ENCODE measurements around the gene NCSTN.
"Not testable (repeated sequence)": the region's sequence is repeated elsewhere in the genome, so short reads cannot be mapped to it uniquely, and the experiment has no call there.

The NCSTN gene

DNA sequence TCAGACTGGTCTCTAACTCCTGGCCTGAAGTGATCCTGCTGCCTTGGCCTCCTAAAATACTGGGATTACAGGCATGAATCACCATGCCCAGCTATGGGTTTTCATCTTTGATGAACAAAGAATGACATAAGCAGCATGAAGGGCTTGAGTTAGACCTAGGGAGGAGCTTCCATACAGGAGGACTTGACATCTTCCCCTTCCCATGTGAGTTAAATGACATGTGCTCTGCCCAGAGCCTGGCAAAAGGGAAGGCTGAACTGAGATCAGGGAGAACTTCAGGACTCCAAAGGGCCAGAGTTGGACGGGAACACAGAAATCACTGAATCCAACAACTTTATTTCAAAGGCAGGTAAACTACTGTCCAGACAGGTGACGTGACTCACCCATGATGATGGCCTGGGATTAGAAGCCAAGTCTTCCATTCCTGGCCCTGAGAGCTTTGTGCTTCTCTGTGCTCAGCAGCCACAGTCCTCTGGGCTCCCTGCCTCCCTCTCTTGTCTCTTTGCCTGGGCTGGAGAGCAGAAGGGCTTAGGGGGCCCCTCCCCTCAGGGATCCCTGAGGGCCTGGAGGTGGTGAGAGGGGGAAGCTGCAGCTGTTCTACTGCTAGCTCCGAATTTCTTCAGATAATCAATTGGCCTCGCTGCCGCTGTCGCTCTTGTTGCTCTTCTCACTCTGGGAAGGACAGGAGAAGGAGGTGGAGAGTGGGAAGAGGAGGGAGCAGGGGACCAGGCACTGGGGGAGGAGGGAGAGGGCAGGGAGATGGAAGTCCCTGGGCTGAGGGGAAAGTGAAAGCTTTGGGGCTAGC lies 31.3 kb downstream of the NCSTN start:
- DNase-seq, result no peak

DNA sequence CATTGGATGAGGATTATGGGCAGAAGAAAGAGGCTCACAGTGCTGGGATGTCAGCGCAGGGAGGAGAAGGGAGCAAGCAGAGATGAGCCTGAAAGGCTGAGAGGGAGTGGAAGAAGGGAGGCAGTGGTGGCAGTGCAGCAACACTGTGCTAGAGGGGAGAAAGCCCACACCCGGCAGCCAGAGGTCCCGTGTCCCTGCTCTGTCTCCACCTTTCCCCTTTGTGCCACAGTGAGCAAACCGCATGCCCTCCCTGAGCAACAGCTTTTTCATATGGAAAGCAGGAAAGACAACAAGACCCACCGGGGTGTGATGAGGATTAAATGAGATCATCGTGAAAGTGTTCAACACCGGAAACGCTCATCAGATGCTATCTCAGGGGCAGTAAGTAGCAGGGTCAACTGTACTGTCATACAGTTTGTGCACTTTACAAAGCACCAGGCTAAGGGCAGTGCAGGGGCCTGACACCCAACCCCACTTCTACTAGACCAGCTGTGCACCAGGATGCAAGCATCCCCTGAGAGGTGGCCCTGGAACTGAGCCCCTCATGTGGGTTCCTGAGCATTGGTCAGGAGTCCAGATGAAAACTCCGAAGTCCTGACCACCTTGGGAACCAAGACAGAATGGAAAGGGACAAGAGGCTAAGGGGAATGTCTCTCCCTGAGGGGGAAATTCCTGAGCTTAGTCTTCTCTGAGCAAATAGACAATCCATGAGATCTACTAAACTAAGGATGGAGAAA lies 32.8 kb downstream of the NCSTN start:
- DNase-seq, result no peak

DNA sequence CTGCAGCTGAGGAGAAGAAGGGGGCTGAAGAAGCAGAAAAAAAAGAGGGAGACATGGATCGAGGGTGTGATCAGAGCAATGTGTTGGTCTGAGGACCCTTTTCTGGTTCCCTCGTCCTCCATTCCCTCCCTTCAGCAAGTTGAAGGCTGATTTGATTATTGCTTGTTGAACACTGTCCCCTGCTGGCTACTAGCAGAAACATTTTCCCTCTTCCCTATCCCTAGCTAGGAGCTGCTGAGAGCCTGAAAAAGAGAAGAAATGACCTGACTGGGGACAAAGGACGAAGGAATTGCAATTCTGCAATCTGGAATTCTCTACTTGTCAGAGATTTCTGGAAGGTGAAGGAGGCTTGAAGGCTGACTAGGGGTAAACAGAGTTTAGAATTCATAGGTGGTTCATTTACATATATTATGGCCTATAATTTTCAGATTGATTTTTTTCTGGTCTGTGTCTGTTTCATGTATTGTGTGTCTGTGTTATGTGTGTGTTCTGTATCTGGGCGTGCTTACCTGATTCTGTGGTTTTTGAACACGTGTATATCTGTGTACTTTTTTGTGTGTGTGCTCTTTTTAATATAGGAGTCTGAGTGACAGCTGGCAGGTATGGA lies 33.4 kb downstream of the NCSTN start:
- peak in 1 of 2 experiments; percentile 26 for DNase-seq

DNA sequence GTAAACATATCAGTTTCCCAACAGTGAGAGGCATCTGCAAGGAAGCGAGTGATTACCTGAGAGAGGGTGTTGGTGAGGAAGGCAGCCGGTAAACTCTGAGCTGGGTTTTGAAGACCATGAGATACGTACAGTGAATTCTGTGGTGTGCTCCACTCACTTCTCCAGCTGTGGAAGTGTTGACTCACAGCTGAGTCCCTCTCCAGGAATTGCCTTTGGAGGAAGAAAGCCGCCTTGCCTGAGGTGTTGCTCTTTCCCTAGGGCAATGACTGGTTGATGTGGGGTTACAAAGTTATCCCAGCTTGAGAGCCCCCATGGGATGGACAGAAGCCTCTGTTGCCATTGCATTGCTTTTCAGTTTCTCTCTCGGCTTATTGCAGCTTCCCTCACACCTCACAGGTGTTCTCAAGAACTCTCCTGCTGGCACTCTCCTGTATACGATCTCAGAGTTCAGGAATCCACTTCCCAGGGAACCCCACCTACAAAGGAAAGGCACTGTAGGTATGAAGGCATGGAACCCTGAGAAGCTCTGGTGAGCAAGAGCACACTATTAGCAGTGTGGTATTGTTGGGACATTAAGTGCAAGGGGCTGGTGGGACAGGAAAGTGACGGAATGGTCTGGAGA lies 34.5 kb downstream of the NCSTN start:
- no peak for DNase-seq

DNA sequence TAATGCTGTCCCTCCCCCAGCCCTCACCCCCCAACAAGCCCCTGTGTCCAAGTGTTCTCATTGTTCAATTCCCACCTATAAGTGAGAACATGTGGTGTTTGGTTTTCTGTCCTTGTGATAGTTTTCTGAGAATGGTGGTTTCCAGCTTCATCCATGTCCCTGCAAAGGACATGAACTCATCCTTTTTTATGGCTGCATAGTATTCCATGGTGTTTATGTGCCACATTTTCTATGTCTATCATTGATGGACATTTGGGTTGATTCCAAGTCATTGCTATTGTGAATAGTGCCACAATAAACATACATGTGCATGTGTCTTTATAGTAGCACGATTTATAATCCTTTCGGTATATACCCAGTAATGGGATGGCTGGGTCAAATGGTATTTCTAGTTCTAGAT lies 41.6 kb downstream of the NCSTN start:
- DNase-seq, result not testable (repeated sequence)

DNA sequence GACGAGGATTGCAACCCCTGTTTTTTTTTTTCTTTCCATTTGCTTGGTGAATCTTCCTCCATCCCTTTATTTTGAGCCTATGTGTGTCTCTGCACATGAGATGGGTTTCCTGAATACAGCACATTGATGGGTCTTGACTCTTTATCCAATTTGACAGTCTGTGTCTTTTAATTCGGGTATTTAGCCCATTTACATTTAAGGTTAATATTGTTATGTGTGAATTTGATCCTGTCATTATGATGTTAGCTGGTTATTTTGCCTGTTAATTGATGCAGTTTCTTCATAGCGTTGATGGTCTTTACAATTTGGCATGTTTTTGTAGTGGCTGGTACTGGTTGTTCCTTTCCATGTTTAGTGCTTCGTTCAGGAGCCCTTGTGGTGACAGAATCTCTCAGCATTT lies 45.2 kb downstream of the NCSTN start:
- DNase-seq, result not testable (repeated sequence)

DNA sequence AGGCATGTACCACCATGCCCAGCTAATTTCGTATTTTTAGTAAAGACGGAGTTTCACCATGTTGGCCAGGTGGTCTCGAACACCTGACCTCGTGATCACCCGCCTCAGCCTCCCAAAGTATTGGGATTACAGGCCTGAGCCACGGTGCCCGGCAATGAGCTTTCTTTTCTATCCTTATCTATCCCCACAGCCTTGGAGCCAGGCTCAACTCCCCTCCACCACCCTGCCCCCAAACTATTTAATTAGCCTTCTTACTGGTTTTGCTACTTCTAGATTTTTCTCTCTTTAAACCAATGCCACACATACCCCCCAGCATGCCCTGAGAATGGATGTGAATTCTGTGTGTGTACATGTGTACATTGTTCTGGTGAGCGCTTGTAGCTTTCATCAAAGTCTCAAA lies 51.5 kb downstream of the NCSTN start:
- DNase-seq, result no peak

DNA sequence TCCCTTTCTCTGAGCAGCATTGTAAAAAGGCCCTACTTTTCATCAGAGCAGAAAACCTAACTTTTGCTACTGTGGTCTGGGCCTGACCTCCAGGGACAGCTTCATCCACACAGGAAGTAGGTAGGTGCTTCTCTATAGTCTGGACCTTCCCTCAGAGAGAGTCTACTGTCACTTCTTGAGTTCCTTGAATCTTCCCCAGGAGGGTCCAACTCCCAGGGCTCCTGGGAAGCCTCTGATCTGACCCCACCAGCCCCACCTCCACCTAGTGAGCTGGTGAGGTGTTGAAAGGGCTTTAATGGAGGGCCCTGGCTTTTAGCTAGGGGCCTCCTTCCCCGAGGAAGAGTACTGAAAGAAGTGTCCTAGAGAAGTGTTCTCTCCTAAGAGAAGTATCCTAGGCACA lies 54.5 kb downstream of the NCSTN start:
- no peak for DNase-seq

DNA sequence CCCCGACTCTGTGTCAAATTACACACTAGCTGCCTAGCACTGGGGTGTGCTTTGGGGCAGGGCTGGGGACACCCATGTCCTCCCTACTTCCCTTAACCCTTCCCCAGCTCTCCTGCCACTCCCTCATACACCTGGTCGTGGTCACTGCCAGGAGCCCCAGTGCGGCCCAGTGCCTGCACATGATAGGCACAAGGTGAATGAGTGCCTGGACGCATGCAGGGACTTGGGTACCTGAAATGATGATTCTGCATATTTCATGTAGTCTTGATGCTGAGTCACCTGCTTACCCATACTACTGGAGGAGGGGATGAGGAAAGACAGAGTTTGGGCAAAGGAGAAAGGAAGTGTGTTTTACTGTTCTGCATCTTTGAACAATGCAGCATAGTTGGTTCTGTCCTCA lies 55.6 kb downstream of the NCSTN start:
- DNase-seq, result no peak

DNA sequence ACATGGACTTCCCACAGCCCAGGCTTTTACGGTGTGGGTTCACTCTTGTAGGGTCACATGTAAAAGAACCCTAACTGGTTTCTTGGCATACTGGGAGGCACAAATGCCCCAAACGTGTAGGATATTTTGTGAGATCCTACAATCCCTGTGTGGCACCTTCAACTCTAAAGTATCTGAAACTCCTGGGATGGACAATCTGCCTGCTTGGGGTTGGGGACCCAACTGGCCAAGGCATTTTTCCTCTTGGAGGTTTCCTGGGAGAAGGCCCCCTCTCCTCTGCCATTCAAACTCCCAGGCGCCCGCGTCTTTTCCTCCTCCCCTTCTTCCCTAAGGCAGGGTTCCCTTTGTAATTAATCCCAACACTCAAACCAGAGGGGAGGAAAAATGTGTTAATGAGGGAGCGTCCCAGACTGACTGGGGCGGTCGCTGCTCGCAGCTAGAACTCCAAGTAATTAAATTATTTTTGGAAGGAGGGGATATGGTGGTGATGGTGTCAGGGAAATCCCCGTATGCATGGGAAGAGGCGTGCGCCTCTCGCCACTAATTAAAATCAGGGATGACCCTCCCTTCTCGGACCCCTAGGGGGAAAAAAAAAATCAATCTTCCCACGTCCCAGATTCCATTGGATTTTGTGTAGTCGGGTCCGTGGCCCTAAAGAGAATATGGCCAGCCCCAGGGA lies 56.5 kb downstream of the NCSTN start:
- DNase-seq, result no peak

DNA sequence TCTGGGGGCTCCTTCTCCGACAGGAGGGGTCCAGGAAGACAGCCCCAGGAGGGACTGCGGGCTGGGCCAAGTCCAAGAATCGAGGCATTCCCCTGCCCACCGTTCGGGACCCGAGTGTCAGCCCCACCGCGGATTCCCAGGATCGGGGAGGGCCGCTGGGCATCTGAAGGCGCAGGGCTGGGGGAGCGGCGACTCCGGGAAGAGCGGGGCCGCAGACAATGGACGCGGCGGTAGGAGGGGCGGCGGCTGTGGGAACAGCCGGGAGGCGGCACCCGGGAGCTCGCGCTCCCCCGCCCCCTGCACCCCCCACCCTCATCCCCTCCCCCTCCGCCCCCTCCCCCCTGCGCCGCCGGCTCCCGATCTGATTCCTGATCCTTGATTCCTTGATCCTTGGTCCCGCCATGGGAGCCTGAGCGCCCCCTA lies 57.1 kb downstream of the NCSTN start, which contains the start of gene VANGL2:
TSS of gene VANGL2 (plus strand) at position 342 of the 423 bp plus-strand sequence. CDS start 15,274 bp downstream, outside the sequence.
- DNase-seq, result peak; percentile 39 to 56

DNA sequence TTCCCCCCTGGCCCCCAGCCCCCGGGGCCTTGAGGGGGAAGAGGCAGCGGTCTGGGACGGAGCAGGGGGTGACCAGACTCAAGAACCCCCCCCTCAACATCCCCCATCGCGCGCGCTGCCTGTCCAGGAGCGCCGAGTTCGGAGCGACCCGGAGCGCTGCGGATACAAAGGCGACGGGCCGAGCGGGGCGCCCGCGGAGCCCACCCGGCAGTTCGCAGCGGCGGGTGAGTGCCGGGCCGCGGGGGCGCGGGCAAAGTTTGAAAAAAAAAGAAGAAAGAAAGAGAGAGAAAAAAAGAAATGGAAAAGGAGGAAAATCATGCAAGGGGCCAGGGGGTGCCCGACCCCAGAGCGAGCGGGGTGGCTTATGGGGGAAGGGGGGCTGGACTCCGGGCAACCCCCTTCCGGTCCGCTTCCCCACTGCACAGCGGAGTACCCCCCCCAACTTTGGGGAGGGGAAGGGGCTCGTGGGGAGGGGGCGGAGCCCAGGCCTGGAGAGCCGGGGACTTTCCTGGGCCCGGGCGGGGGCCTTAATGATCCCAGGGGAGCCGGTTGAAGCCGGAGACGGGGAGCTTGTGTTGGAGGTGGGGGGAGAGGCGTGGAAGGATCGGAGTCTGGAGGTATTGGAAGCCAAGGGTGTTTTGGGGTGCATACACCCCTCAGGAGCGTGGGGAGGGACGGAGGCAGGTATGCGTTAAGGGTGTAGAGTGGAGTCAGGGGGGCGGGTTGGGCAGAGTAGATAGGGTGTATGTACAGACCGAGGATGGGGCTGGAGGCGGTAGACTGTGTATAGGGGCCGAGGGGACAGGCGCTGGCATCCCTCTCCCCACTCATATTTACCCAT lies 57.7 kb downstream of the NCSTN start:
- no peak for DNase-seq

DNA sequence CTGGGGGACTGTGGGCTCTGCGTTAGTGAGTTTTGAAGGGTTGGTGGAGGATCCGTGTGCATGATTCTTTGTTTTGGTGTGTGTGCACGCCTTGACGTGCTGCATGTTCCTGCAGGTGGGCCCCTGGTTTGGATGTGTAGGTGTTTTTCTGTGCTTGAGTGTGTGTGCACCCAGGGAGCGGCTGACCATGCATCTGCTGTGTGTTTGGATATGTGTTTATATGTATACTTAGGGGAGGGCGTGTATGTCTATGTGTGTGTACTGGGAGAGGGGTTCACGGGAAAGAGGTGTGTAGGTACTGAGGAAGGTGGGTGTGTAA lies 58.3 kb downstream of the NCSTN start:
- DNase-seq, result no peak

DNA sequence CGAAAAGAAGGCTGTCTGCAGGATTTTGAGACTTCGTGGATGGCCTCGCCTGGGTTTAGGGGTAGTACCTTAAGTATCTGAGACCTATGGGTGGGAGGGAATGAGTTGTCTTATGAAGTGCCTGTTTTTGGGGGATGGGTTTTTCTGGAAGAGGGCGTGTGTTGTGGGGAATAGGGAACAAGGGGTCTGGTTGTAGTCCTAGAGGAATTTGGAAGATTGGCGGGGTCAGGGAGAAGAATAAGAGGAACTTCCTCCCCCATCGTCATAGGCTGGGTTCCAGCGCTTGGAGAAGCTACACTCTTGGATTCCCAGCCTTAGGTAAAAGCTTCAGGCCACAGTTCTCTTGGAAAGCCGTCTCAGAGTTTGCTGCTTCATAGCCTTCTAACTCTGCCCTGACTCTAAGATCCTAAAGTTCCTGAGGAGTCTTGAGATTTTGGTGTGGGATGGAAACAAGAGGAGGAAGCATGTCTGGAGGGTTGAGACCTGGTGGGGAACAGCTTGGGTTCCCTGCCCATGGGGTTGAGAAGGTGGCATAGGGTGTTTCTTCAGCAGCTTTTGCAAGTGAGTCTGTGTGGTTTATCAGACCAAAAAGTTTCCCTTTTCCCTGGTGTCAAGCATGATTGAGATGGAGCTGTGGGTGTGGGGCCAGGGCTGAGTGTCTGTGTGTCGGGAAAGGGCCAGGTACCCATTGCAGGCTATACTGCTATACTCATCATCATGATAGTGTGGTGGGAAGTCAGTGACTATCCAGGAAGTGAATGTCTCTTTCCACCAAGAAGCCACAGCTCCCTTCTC lies 59.0 kb downstream of the NCSTN start:
- no peak for DNase-seq

DNA sequence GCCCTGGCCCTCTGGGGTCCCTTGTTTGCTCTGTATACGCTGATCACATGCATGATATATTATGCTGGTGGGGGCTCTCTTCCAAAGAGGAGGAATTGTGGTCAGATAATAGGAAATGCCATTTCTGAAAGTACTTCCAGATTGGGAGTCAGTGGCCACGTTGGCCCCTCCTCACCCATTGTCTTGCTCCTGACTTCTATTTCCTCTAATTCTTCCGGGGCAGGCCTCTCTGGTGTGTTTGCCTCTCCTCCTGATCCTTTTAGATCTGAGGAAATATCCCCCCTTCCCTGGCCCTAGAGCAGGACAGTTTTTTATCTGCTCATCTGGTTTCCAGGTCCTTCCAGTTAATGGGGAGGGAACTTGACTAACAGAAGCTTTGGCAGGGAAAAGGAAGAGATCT lies 60.1 kb downstream of the NCSTN start:
- DNase-seq, result no peak

DNA sequence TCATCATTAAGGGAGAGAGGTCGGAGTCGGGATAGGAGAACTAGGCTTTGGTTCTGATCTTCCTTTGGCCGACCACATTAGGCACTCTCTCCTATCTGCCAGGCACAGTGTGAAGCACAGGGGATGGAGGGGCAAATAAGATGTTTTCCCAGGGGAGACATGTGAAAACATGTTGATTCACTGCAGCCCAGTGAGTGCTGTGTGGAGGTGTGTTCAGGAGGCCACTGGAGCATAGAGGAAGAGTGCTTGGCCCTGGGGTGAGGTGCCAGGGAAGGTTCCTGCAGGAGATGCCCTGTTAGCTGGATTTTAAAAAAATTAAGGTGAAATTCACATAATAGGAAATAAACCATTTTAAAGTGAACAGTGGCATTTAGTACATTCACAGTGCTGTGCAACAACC lies 60.9 kb downstream of the NCSTN start:
- DNase-seq, result no peak

DNA sequence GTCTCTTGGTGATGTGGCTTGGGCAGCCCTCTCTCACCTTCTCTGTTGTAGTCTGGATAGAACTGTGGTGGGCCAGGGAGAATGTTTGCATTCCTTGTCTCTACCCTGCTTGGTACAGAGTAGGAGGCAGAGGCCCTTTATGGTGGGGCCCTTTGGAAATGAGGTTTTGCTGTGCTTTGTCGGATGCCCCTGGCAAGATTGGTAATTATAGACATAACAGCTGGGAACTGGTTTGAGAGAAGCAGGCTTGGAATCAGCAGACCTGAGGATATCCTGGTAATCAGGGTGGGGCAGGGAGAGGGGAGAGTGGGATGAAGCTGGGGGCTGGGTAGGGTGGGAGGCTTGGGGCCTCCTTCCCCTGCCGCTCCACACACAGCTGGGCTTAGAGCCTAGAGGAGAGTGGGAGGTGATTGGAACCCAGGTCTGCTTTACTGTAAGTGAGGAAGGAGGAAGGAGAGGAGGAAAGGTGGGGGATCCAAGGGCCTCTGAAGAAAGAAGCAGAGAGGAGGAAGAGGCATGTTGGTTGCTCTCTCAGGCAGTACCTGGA lies 62.2 kb downstream of the NCSTN start:
- no peak for DNase-seq

DNA sequence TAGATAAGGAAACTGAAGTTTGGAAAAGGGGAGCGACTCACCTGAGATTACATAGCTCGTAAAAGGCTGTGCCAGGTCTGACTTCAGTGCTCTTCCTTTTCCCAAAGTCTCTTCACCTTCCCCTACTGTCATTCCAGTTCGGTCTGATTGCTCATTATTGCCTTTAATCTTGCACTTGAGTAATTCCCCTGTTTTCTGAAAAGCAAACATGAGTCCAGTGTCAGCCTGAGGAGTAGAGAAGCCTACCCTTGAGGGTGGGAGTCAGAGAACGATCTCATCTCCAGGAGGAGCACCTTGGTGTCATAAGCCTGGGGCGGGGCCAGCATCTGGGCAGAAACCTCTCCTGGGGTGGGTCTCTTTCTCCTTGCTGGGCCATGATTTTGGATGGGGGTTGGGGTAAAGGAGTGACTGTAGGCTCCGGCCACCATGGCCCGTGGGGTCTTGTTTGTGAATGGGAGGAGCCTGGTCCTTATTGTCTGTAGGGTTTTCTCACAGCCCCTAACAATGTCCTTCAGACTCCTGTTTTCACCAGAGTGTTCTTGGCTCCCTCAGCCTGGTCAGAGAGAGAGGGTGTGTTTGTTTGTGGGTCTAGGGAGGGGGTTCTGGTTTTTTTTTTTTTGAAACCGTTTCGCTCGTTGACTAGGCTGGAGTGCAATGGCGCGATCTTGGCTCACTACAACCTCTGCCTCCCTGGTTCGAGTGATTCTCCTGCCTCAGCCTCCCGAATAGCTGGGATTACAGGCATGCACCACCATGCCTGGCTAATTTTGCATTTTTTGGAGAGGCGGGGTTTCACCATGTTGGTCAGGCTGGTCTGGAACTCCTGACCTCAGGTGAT lies 63.2 kb downstream of the NCSTN start:
- no peak for DNase-seq

DNA sequence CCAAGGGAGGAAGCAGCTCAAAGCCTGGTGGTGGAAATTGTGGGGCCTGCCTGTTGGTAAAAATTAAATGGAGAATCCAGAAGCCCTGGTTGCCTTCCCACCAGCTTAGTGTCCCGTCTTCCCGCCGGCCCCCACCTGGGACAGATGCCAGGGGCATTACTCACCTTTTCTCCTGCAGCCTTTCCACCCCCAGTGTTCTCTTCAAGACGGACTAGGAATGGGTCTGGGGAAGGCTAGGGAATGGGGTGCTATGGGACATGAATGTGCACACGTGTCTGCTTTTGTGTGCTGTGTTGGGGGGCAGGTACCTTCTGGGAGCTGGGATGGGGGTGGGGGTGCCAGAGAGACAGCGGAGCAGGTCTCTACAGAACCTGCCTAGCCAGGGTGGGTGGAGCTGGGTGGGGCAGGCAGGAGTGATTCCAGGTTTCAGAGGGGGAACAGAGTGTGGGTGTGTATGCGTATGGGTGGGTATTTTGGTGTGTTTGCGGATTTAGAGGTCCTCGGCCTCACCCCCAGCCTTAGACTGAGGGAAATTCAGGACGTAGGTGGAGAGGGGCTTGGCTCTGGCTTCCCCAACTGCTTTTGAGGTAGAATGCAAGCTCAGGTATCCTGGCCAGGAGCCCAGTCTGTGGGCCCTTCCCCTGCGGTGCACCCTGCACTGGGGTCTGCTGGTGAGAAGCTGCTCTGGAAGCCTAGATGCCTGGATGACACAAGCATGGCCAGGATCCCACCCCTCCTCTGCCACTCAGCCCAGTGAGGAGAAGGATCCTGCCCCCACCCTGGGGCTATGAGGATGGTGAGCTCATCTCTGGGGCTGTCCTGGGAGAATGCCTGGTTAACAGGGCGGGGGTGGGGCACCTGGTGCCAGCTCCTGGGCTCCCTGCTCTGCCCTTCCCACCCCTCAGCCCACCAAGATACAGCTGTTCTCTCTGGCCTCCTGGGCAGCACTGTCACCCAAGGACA lies 64.9 kb downstream of the NCSTN start:
- DNase-seq, result no peak
